Measurements from ENCODE around the gene CACNA2D4. TPM values are rescaled to one million over a fixed set of nuclear protein-coding genes. Genes with fewer than 3 reads are reported as not detected.

CACNA2D4 gene
- total RNA-seq, 1 experiment from 2014 or later, result 1.7 TPM

DNA sequence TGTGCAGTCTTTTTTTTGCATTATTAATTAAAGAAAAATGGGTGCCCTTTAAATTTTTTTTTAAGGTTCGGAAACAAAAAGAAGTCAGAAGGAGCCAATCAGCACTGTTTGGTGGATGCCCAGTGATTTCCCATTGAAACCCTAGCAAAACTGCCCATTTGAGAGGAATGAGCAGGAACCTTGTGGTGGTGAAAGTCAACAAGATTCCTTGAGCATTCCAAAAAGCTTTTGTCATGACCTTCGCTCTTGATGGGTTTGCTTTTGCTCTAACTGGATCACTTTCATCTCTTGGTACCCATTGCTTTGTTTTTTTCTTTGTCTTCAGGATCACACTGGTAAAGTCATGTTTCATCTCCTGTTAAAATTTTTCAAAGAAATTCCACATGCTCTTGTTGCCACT lies 173.5 kb downstream of the CACNA2D4 start:
- Histone ChIP-seq H3K9me3 (ENCODE audit: control insufficient read depth in 1 of 2, insufficient read depth in 1 of 2, low read depth in 1 of 2, low read length in 2 of 2) (peaks cover 0 to 14% of the 10 kb centered on the region in 2 experiments; a peak in 2 of 4 replicates), H3K27me3 (ENCODE audit: insufficient read depth, low read length) (no peaks in the 10 kb centered on the region), H4K20me1 (ENCODE audit: insufficient read depth) (no peaks in the 10 kb centered on the region), H3K36me3 (ENCODE audit: control insufficient read depth in 1 of 2, insufficient read depth in 2 of 2, low read length in 2 of 2) (peaks cover 0 to 26% of the 10 kb centered on the region in 2 experiments; a peak in 2 of 4 replicates), H3K4me2 (ENCODE audit: low read length) (no peak overlapping the region), H3K4me1 (ENCODE audit: control insufficient read depth in 1 of 2, insufficient read depth in 2 of 2, low read length in 2 of 2) (no peaks in the 10 kb centered on the region), H3K9me2 (ENCODE audit: insufficient read depth) (no peaks in the 10 kb centered on the region), H3K4me3 (replicated peaks in 1 of 2; ENCODE audit: low read depth in 1 of 2, low read length in 2 of 2) (no peak overlapping the region), H3K27ac (ENCODE audit: low read depth, low read length) (no peak overlapping the region), H2AFZ (ENCODE audit: low read depth, low read length, poor library complexity, severe bottlenecking) (no peak overlapping the region), H3K9ac (ENCODE audit: low read length) (no peak overlapping the region), H3K79me2 (ENCODE audit: insufficient read depth, low read length) (peaks cover 97% of the 10 kb centered on the region)
- BruUV-seq (replicated peaks), result no TSS peak
- no peak for DNase-seq (ENCODE audit: low read depth, low spot score)
- ChIA-PET CTCF (no interaction called here), RAD21 (ENCODE audit: low non-redundant PET in 1 of 2, low total read pairs in 2 of 2, uncharacterized antibody in 2 of 2, unreplicated experiment in 2 of 2) (no interaction called here), POLR2A (no interaction called here)
- no peak for ATAC-seq
- intact Hi-C loops (cut with micrococcal nuclease), result no loop called here
- TF ChIP-seq, protein P1, sequence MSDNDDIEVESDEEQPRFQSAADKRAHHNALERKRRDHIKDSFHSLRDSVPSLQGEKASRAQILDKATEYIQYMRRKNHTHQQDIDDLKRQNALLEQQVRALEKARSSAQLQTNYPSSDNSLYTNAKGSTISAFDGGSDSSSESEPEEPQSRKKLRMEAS (IDR thresholded peaks at IDR 0.05), result no peak
- TF ChIP-seq RAD21 (IDR thresholded peaks at IDR 0.05; ENCODE audit: low read depth) (no peak), REST (IDR thresholded peaks at IDR 0.05; ENCODE audit: low read depth) (no peak), EGR1 (IDR thresholded peaks at IDR 0.05; ENCODE audit: low read depth) (no peak), TCF7L2 (IDR thresholded peaks at IDR 0.05; ENCODE audit: borderline replicate concordance, extremely low read depth, insufficient read depth, insufficient read length) (no peak), ZBTB33 (IDR thresholded peaks at IDR 0.05; ENCODE audit: extremely low read depth, insufficient replicate concordance, low read length) (no peak), CTCF (IDR thresholded peaks at IDR 0.05 in 2 of 3, conservative IDR thresholded peaks at IDR 0.05 in 1 of 3; ENCODE audit: borderline replicate concordance in 1 of 3, insufficient read depth in 1 of 3, low read depth in 2 of 3, low read length in 2 of 3) (no peak), ZFX (IDR thresholded peaks at IDR 0.05) (no peak), JUND (IDR thresholded peaks at IDR 0.05) (no peak), CEBPB (IDR thresholded peaks at IDR 0.05; ENCODE audit: low read depth) (no peak), ZNF274 (IDR thresholded peaks at IDR 0.05; ENCODE audit: low read depth, low read length) (no peak)
